GM12878 (cell line): ENCODE results near the gene HECTD4. TPM values are rescaled to one million over a fixed set of nuclear protein-coding genes. Genes with fewer than 3 reads are reported as not detected.

Experiments used
- ATAC-seq: fragments of 200-7000 bp; cut with Tn5 transposase; 3 replicates; pipeline ENCODE4 v1.9.1; 2020; ENCODE audit warnings: mild to moderate bottlenecking, moderate library complexity
- BruUV-seq: library from RNA; stranded (reverse); fragments of 400-500 nt; replicated peaks from 2 replicates; lab custom pipeline; 2021; lab: Mats Ljungman, UMichigan
- CTCF ChIA-PET: fragments of 300-600 bp; sonication (Branson Sonifier 250); formaldehyde crosslinking; extraction: SDS; loops from one replicate; lab custom pipeline; 2021; ENCODE audit warnings: inconsistent platforms; lab: Yijun Ruan, JAX
- POLR2A ChIA-PET: fragments of 350-600 bp; formaldehyde crosslinking; extraction: SDS; loops from one replicate; lab custom pipeline; 2021; ENCODE audit warnings: inconsistent platforms; lab: Charles Lee
- RAD21 ChIA-PET: fragments of 300-600 bp; sonication (Branson Sonifier 250); formaldehyde crosslinking; loops from one replicate; lab custom pipeline; 2023; ENCODE audit warnings: antibody characterized with exemption; ENCODE audit not compliant: unreplicated experiment; lab: Charles Lee
- SMC1A ChIA-PET: fragments of 300-600 bp; sonication (Branson Sonifier 250); formaldehyde crosslinking; loops from one replicate; lab custom pipeline; 2023; ENCODE audit not compliant: unreplicated experiment, uncharacterized antibody; lab: Charles Lee
- DNase-seq: peaks from one replicate; pipeline ENCODE4 v3.0.0-alpha.2; 2011; ENCODE audit warnings: low read depth, low spot score
- FAIRE-seq: peaks from 3 replicates; lab custom pipeline; 2011; peaks lifted over from hg19 to GRCh38; lab: Jason Lieb, UNC
- H2AFZ ChIP-seq: 2 replicates; pipeline ENCODE4 v1.6.0; 2011; ENCODE audit warnings: low read depth, low read length, control low read depth; ENCODE audit not compliant: control insufficient read depth
- H3K27ac ChIP-seq: 2 replicates; pipeline ENCODE4 v1.5.1; 2011; ENCODE audit warnings: control low read depth; ENCODE audit not compliant: control insufficient read depth, insufficient read depth
- H3K27me3 ChIP-seq, 2 experiments: replicated peaks in 1 of 2; 2 replicates each; pipeline versions ENCODE4 v1.6.0 to v1.6.1; 2011; ENCODE audit warnings: low read length in 1 of 2; ENCODE audit not compliant: control insufficient read depth in 2 of 2, insufficient read depth in 2 of 2
- H3K36me3 ChIP-seq, 2 experiments: 2 replicates each; pipeline ENCODE4 v1.5.1; 2011; ENCODE audit warnings: low read length in 1 of 2; ENCODE audit not compliant: control insufficient read depth in 2 of 2, insufficient read depth in 2 of 2
- H3K4me1 ChIP-seq: 2 replicates; pipeline ENCODE4 v1.6.1; 2011; ENCODE audit warnings: mild to moderate bottlenecking, low read length, moderate library complexity, mixed read lengths; ENCODE audit not compliant: control insufficient read depth, insufficient read depth
- H3K4me2 ChIP-seq: 2 replicates; pipeline ENCODE4 v1.6.0; 2011; ENCODE audit warnings: control low read depth; ENCODE audit not compliant: control insufficient read depth, insufficient read depth
- H3K4me3 ChIP-seq: fragments of 200-600 bp; sonication (generic); 2 replicates; pipeline ENCODE4 v1.5.1; 2016
- H3K79me2 ChIP-seq: 2 replicates; pipeline ENCODE4 v1.6.0; 2011; ENCODE audit warnings: low read length; ENCODE audit not compliant: control insufficient read depth, insufficient read depth
- H3K9ac ChIP-seq: 2 replicates; pipeline ENCODE4 v1.8.0; 2011; ENCODE audit warnings: low read length, control low read depth, mixed read lengths; ENCODE audit not compliant: control insufficient read depth, insufficient read depth
- H3K9me3 ChIP-seq: replicated peaks from 3 replicates; pipeline ENCODE4 v1.5.1; 2011; ENCODE audit warnings: mild to moderate bottlenecking, low read length; ENCODE audit not compliant: control insufficient read depth, insufficient read depth
- H4K20me1 ChIP-seq: 2 replicates; pipeline ENCODE4 v1.6.0; 2011; ENCODE audit not compliant: control insufficient read depth, insufficient read depth
- BACH1 ChIP-seq: fragments of 450-650 bp; IDR thresholded peaks from 2 replicates; pipeline ENCODE4 v1.6.1; 2017; ENCODE audit warnings: mild to moderate bottlenecking, borderline replicate concordance
- FOS ChIP-seq: IDR thresholded peaks from 3 replicates; pipeline ENCODE4 v1.6.1; 2011; ENCODE audit warnings: borderline replicate concordance; ENCODE audit not compliant: insufficient read length; ENCODE audit errors: extremely low read depth
- FOXM1 ChIP-seq: IDR thresholded peaks from 2 replicates; pipeline ENCODE4 v1.6.1; 2012; ENCODE audit warnings: low read depth, mild to moderate bottlenecking, inconsistent platforms, low read length, moderate library complexity
- KDM1A ChIP-seq: fragments of 200-600 bp; sonication (generic); IDR thresholded peaks from 2 replicates; pipeline ENCODE4 v1.6.1; 2016; ENCODE audit warnings: borderline replicate concordance
- MTA2 ChIP-seq: fragments of 450-650 bp; IDR thresholded peaks from 2 replicates; pipeline ENCODE4 v1.6.1; 2016; ENCODE audit warnings: low read depth, mild to moderate bottlenecking, moderate library complexity
- MYB ChIP-seq: fragments of 150-350 bp; IDR thresholded peaks from 2 replicates; pipeline ENCODE4 v1.6.1; 2014; ENCODE audit warnings: mild to moderate bottlenecking, low read depth, low read length, borderline replicate concordance
- NBN ChIP-seq: fragments of 450-650 bp; IDR thresholded peaks from 2 replicates; pipeline ENCODE4 v1.6.1; 2016
- NR2F1 ChIP-seq: fragments of 450-650 bp; conservative IDR thresholded peaks from 2 replicates; pipeline ENCODE4 v1.6.1; 2017; ENCODE audit warnings: mild to moderate bottlenecking
- PML ChIP-seq: IDR thresholded peaks from 2 replicates; pipeline ENCODE4 v1.6.1; 2012; ENCODE audit warnings: low read length, inconsistent platforms
- RELA ChIP-seq: fragments of 450-650 bp; IDR thresholded peaks from 2 replicates; pipeline ENCODE4 v1.8.0; 2014; ENCODE audit warnings: borderline replicate concordance; ENCODE audit not compliant: partially characterized antibody
- SREBF1 ChIP-seq: IDR thresholded peaks from 2 replicates; pipeline ENCODE4 v1.6.1; 2012; ENCODE audit warnings: mild to moderate bottlenecking, low read length
- ZNF24 ChIP-seq: fragments of 450-650 bp; IDR thresholded peaks from 2 replicates; pipeline ENCODE4 v1.6.1; 2017; ENCODE audit warnings: antibody characterized with exemption, mild to moderate bottlenecking
- ZNF274 ChIP-seq: IDR thresholded peaks from one replicate; pipeline ENCODE4 v1.8.0; 2011; ENCODE audit not compliant: insufficient read length, insufficient read depth
- ZNF622 ChIP-seq: fragments of 450-650 bp; IDR thresholded peaks from 2 replicates; pipeline ENCODE4 v1.6.1; 2017; ENCODE audit warnings: mild to moderate bottlenecking, inconsistent platforms
- WGBS: methylation state at CpG from one replicate; pipeline ENCODE4 v1.1.6; 2016; ENCODE audit warnings: low lambda C conversion rate; ENCODE audit not compliant: insufficient replicate concordance, insufficient coverage; ENCODE audit errors: missing lambda C conversion rate; 5-methylcytosine and 5-hydroxymethylcytosine counted together
- in situ Hi-C: fragments of 300-500 bp; cut with MboI; formaldehyde crosslinking; loops from 9 replicates; pipeline ENCODE4 v1.14.3; 2018; ENCODE audit warnings: mixed read lengths
- intact Hi-C: fragments of 100-400 bp; cut with micrococcal nuclease; formaldehyde crosslinking; loops from one replicate; pipeline ENCODE4 v1.14.2; 2022; ENCODE audit not compliant: unreplicated experiment
- polyA plus RNA-seq, 11 experiments: library from polyadenylated mRNA; depleted of rRNA in 4 of 11; unstranded in 6 of 11; stranded (reverse) in 5 of 11; fragments of >200 nt; fragmentation: Nextera tagmentation in 4 of 11; fragmentation: Illumina TruSeq in 1 of 11; extraction: Ambion mirVana in 4 of 11; extraction: Trizol in 1 of 11; gene quantifications; 1 replicate in 1 of 11; 2 replicates in 10 of 11; pipeline versions ENCODE4 v1.2.1 to v1.2.3, GENCODE V29; 2011 to 2016; ENCODE audit warnings: inconsistent platforms in 2 of 11, missing spikeins in 2 of 11, low read depth in 1 of 11
- total RNA-seq, 4 experiments: library from RNA; depleted of rRNA in 3 of 4; stranded (reverse); fragments of >200 nt in 3 of 4; fragmentation: Illumina TruSeq in 1 of 4; extraction: Trizol in 1 of 4; gene quantifications; 2 replicates each; pipeline versions ENCODE4 v1.2.1 to v1.2.3, GENCODE V29; 2013 to 2021
- TF ChIP-seq, protein P1 (sequence below): IDR thresholded peaks from 2 replicates; pipeline ENCODE4 v1.6.1; 2012; ENCODE audit warnings: low read depth, low read length, improper control_type of control experiment
- TF ChIP-seq, protein P2 (sequence below): fragments of 450-650 bp; IDR thresholded peaks from 2 replicates; pipeline ENCODE4 v1.6.1; 2018; ENCODE audit warnings: mild to moderate bottlenecking, low read depth, moderate library complexity; ENCODE audit not compliant: partially characterized antibody
- TF ChIP-seq, protein P3 (sequence below): fragments of 450-650 bp; IDR thresholded peaks from 2 replicates; pipeline ENCODE4 v1.6.1; 2017; ENCODE audit warnings: mild to moderate bottlenecking, moderate library complexity

HECTD4 gene
- total and polyA plus RNA-seq, 10 of the 15 experiments (the other 5 are each of a cell fraction or from before 2014, with no cell fraction given), result 5.8 to 43.9 (median 17.9) TPM

DNA sequence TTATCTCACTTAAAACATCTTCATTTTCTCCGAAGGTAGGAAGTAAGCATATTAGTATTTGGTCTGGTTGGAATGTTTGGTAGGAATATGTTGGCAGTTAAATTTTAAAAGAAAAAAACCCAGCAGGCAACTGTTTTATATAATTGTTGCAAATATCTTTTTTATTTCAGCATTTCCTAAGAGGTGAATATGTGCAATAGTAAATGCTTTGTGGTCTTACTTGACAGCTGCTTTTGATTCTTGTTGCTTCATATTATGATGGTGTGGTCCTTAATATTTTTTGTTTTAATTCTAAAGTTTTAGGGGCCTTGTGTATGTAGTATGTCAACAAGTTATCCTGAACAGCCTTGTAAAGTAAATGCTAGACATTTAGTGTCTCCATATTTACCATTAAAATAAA, 250.5 kb downstream of the HECTD4 start:
- DNase-seq (no peak), FAIRE-seq (no peak), ATAC-seq (no peak)
- Histone ChIP-seq H3K27ac (peak overlapping the region; percentile 72), H3K4me2 (peak overlapping the region; percentile 23; the same call in 1 of the 2 replicates), H3K9me3 (no peaks in the 10 kb centered on the region), H3K9ac (no peak overlapping the region), H3K36me3 (peaks cover 2 to 18% of the 10 kb centered on the region in 2 experiments), H3K79me2 (peaks cover 63% of the 10 kb centered on the region), H4K20me1 (no peaks in the 10 kb centered on the region), H3K27me3 (no peaks in the 10 kb centered on the region), H2AFZ (no peak overlapping the region), H3K4me1 (peaks cover 16% of the 10 kb centered on the region), H3K4me3 (peak overlapping the region; percentile 43; the same call in 1 of the 2 replicates)
- BruUV-seq, result TSS peak; percentile 35
- in situ Hi-C loops, result no loop called here
- ChIA-PET CTCF (interaction anchor here (0.5 to 2.3 kb wide), 11 partner anchors 11 to 284 kb away, joined by 3 to 15 read pairs (median 4); no protein-coding TSS in a partner anchor), SMC1A (interaction anchor here (0.6 to 5.2 kb wide), 21 partner anchors 8 to 252 kb away, joined by 3 to 72 read pairs (median 3); partner anchors contain the start of gene NAA25), POLR2A (interaction anchor here (0.7 to 11.5 kb wide), 7 partner anchors 15 to 117 kb away, joined by 3 to 161 read pairs (median 8); partner anchors contain the start of genes ERP29 and NAA25), RAD21 (interaction anchor here (0.5 to 5.0 kb wide), 10 partner anchors 20 to 1563 kb away, joined by 3 to 59 read pairs (median 4); partner anchors contain the start of genes ERP29, NAA25 and TMEM116)
- no peak for TF ChIP-seq KDM1A
- no peak for TF ChIP-seq SREBF1
- TF ChIP-seq FOS, result no peak
- TF ChIP-seq ZNF274, result no peak
- no peak for TF ChIP-seq RELA
- no peak for TF ChIP-seq ZNF24
- no peak for TF ChIP-seq BACH1
- TF ChIP-seq NR2F1, result no peak
- TF ChIP-seq, protein P1, sequence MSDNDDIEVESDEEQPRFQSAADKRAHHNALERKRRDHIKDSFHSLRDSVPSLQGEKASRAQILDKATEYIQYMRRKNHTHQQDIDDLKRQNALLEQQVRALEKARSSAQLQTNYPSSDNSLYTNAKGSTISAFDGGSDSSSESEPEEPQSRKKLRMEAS, result no peak
- TF ChIP-seq, protein P2, sequence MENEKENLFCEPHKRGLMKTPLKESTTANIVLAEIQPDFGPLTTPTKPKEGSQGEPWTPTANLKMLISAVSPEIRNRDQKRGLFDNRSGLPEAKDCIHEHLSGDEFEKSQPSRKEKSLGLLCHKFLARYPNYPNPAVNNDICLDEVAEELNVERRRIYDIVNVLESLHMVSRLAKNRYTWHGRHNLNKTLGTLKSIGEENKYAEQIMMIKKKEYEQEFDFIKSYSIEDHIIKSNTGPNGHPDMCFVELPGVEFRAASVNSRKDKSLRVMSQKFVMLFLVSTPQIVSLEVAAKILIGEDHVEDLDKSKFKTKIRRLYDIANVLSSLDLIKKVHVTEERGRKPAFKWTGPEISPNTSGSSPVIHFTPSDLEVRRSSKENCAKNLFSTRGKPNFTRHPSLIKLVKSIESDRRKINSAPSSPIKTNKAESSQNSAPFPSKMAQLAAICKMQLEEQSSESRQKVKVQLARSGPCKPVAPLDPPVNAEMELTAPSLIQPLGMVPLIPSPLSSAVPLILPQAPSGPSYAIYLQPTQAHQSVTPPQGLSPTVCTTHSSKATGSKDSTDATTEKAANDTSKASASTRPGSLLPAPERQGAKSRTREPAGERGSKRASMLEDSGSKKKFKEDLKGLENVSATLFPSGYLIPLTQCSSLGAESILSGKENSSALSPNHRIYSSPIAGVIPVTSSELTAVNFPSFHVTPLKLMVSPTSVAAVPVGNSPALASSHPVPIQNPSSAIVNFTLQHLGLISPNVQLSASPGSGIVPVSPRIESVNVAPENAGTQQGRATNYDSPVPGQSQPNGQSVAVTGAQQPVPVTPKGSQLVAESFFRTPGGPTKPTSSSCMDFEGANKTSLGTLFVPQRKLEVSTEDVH, result no peak
- TF ChIP-seq ZNF622, result no peak
- TF ChIP-seq, protein P3, sequence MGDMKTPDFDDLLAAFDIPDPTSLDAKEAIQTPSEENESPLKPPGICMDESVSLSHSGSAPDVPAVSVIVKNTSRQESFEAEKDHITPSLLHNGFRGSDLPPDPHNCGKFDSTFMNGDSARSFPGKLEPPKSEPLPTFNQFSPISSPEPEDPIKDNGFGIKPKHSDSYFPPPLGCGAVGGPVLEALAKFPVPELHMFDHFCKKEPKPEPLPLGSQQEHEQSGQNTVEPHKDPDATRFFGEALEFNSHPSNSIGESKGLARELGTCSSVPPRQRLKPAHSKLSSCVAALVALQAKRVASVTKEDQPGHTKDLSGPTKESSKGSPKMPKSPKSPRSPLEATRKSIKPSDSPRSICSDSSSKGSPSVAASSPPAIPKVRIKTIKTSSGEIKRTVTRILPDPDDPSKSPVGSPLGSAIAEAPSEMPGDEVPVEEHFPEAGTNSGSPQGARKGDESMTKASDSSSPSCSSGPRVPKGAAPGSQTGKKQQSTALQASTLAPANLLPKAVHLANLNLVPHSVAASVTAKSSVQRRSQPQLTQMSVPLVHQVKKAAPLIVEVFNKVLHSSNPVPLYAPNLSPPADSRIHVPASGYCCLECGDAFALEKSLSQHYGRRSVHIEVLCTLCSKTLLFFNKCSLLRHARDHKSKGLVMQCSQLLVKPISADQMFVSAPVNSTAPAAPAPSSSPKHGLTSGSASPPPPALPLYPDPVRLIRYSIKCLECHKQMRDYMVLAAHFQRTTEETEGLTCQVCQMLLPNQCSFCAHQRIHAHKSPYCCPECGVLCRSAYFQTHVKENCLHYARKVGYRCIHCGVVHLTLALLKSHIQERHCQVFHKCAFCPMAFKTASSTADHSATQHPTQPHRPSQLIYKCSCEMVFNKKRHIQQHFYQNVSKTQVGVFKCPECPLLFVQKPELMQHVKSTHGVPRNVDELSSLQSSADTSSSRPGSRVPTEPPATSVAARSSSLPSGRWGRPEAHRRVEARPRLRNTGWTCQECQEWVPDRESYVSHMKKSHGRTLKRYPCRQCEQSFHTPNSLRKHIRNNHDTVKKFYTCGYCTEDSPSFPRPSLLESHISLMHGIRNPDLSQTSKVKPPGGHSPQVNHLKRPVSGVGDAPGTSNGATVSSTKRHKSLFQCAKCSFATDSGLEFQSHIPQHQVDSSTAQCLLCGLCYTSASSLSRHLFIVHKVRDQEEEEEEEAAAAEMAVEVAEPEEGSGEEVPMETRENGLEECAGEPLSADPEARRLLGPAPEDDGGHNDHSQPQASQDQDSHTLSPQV, result no peak
- TF ChIP-seq MYB, result no peak
- TF ChIP-seq NBN, result no peak
- no peak for TF ChIP-seq PML
- no peak for TF ChIP-seq MTA2
- TF ChIP-seq FOXM1, result no peak
- intact Hi-C loops, result loop anchor here (2.0 kb wide), 1 partner anchor 23 kb away; the partner anchor contains the start of gene NAA25
- WGBS, result 96% methylated on average over 1 of the region's 1 CpG
